DOHH2 (cell line): ENCODE results near the gene KPNB1.

Experiments
- CTCF ChIP-seq: fragments of 200-600 bp; sonication (generic); IDR thresholded peaks from one replicate; pipeline ENCODE4 v1.5.1; 2014; ENCODE audit warnings: antibody characterized with exemption, mild to moderate bottlenecking, low read depth, low read length; ENCODE audit not compliant: poor library complexity, severe bottlenecking
- EZH2phosphoT487 ChIP-seq: fragments of 200-600 bp; sonication (generic); IDR thresholded peaks from 2 replicates; pipeline ENCODE4 v1.6.1; 2017; ENCODE audit warnings: borderline replicate concordance, mild to moderate bottlenecking, antibody characterized with exemption, low read length, moderate library complexity, mixed read lengths

GRCh38 chr17:47630614-47631013, 19.1 kb upstream of the KPNB1 start:
- TF ChIP-seq CTCF (no peak), EZH2phosphoT487 (no peak)
